ENCODE measurements around the gene TLK1.
A peak's percentile ranks its signal among the peaks of the same experiment; 100 is the strongest.

The TLK1 gene

DNA sequence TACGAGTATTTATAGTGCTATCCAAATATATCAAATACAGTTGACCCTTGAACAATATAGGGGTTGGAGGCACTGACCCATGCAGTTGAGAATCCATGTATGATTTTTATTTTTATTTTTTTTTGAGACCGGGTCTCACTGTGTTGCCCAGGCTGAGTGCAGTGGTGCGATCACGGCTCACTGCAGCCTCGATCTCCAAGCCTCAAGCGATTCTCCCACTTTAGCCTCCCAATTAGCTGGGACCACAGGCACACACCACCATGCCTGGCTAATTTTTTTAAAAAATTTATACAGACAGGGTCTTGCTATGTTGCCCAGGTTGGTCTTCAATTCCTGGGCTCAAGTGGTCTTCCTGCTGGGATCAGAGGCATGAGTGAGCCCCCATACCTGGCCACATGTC is 161.0 kb downstream of the TLK1 start:
- DNase-seq (ENCODE audit: low read depth in 2 of 2) = no peak

DNA sequence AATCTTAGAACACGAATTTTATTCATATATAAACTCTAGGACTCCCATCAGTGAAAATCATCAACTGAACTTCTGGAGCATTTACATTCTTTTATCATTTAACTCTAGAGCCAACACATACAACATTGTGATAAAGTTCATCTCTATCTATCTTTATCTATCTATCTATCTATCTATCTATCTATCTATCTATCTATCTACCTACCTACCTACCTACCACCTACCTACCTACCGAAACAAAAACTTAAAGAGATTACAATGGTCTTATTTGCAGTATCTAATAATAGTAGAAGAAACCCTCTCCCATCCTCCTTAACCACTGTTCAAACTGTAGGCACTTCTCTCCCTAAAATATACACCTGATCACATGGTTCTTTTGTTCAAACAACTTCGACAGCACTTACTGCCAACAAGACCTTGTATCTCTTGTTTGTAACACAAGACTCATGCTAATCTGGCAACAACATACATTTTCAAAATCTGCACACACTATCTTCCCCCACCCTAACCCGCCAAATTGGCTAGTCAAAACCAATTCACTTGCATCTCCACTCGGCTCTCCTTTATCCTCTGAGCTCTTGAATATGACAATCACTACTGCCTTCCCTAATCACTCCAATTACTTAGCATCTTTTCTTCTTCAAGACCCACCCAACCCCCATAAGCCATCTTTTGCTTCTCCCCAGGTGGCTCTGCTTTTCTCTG is 162.6 kb downstream of the TLK1 start:
- DNase-seq (ENCODE audit: low read depth in 2 of 2) = no peak

DNA sequence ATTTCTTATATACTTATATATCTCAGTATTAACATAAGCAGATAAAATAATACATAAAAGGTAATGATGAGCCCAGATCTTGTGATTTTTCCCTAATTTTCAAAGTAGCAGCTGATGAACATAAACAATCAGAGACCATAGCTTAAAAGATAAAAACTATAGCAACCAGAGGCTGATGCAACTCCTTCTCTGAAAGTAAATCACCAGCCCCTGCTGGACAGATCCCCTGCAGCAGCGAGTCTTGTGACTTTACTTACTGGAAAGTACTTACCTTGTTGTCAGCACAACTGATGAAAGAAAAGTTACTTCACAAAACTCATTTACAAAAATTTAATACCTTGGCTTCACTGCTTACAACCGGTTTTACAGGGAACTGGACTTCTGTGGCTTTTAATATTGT is 164.4 kb downstream of the TLK1 start:
- DNase-seq (ENCODE audit: low read depth in 2 of 2) = no peak

DNA sequence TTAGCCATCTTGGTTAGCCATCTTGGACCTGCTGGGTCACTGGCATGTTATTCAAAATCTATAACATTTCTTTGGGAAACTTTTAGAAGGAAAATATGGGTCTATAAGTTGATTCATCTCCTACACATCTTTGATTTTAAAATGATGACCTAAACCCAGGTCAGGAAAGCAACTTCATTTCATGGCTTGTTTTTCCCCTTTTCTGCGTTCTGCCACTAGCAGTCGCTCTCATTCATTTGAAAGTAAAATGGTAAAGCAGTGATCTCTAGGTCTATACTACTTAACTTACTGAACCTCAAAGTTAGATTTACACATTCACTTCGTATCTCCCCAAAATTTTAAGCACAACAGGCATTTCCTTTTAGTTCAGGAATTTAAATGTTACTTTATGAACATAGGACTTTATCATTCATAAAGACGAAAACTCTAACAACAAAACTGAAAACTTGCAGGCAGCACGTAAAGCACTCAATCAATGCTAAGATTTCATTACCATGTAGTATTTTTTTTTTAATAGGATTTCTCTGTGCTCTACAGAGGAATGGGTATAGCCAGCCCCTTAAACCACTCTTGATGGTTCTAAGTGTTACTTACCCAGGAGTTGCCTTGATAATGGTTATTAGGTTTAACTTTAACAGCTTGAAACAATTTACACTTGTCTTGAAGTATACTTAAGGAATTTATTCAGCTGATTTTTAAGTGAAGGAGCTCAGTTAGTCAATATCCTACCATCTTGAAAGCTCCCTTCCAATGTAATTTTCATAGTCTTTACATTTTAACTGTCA is 169.1 kb downstream of the TLK1 start:
- no peak for DNase-seq (ENCODE audit: low read depth in 2 of 2)

- no peak for DNase-seq (ENCODE audit: low read depth in 2 of 2)
Measured at GRCh38 chr2:170986566-170987258, 174.0 kb downstream of the TLK1 start.

GRCh38 chr2:170985407-170985806 is 175.3 kb downstream of the TLK1 start:
- no peak for DNase-seq (ENCODE audit: low read depth in 2 of 2)

GRCh38 chr2:170984079-170984478 is 176.6 kb downstream of the TLK1 start:
- DNase-seq (ENCODE audit: low read depth in 2 of 2) = no peak

DNA sequence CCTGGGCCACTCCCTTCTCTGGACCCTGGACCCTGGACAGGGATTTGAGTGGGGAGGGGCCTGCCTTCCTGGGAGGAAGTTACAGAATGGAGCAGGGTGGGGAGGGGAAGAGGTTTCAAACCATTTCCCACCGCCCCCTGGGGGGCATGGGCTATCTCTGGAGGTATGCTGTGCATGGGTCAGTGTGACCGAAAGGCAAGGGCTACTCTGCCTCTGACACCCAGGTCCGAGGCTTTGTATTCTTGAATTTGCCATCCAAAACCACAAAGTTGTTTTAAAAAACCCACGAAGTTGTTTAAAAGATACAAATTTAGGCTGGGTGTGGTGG is 184.8 kb downstream of the TLK1 start:
- DNase-seq (ENCODE audit: low read depth in 2 of 2) = no peak

DNA sequence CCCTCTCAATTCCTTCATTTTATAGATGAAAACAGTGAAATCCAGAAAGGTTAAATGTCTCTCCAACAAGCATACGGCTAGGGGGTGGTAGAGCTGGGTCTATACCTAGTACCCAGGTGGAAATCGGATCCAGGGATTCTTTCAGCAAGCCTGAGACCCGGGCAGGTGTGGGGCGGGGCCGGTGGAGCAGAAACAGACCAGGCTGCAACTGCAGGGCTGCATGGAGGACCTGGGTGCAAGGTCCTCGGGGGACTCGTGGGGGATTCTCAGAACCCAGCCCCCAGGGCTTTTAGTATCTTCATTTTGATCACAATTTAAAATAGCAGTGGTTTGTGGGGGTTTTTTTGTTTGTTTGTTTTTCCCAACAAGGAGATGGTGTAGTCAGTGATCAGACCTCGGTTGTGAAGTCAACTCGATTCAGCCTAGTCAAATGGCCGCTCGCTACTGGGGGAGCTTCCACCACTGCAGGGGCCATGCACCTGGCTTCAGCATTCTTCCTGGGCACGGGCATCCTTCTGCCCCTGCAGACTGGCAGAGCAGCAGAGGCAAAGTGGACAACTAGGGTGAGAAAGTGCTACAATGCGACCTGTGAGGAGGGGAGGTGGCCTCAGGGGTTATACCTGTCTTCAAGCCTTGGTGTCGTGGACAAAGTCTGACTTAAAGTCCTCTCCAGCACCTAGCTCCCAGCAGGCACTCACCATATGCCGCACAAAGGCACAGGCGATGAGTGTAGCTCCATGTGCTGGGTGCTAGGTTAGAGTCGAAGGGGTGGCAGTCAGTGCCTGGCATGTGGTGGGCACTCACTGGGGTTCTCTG is 185.4 kb downstream of the TLK1 start:
- DNase-seq (ENCODE audit: low read depth in 2 of 2) = no peak

- DNase-seq (ENCODE audit: low read depth in 2 of 2) = no peak
Measured at GRCh38 chr2:170974304-170974993, 186.2 kb downstream of the TLK1 start.

DNA sequence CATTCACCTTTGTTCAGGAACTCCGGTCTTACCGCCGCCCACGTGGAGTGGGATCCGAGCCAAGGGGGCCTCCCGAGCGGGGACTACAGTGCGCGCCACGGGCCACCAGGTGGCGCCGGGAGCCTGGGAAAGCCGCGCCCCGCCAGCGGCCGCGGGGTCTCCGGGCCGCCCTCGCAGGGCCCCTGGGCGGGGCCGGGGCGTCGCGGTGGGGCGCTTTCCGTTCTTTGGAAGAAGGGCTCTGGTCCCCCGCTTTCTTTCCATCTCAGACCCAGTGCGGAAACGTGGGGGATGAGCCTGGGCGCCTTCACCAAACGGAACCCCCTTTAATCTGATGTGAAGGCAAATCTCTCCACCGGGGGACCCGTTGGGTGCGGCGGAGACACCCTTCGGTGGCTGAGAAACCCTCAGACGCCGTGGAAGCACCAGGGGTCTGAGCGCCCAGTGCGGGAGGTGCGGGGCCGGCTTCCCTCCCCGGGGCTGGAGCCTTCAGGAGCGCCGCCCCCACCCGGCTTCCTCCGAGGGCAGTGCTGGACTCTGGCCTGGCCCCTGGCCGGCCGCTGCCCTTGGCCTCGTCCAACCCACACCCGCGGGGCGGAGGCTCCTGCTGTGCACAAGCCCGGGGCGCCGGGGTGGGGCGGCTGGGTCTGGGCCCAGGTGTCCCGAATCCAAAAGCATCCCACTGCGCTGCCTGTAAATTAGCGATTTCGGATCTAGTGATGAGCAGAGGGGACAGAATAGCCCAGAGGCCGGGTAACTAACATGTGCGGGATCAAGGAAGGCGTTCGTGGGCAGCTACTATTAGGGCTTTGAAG is 187.0 kb downstream of the TLK1 start:
- peak; percentile 78 to 85 for DNase-seq (ENCODE audit: low read depth in 2 of 2)

DNA sequence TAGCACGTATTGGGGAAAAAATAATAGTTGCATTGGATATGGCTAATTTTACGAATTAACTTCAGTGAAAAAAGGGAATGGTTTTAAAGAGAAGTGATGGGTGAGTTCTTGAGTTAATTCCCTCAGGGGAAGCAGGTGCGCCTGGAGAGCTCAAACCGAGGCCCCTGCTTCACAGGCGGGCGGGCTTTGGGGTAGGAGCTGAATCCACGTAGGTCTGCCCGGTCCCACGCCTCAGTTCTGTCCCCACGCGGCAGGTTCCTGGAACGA is 187.5 kb downstream of the TLK1 start:
- DNase-seq (ENCODE audit: low read depth in 2 of 2) = no peak

DNA sequence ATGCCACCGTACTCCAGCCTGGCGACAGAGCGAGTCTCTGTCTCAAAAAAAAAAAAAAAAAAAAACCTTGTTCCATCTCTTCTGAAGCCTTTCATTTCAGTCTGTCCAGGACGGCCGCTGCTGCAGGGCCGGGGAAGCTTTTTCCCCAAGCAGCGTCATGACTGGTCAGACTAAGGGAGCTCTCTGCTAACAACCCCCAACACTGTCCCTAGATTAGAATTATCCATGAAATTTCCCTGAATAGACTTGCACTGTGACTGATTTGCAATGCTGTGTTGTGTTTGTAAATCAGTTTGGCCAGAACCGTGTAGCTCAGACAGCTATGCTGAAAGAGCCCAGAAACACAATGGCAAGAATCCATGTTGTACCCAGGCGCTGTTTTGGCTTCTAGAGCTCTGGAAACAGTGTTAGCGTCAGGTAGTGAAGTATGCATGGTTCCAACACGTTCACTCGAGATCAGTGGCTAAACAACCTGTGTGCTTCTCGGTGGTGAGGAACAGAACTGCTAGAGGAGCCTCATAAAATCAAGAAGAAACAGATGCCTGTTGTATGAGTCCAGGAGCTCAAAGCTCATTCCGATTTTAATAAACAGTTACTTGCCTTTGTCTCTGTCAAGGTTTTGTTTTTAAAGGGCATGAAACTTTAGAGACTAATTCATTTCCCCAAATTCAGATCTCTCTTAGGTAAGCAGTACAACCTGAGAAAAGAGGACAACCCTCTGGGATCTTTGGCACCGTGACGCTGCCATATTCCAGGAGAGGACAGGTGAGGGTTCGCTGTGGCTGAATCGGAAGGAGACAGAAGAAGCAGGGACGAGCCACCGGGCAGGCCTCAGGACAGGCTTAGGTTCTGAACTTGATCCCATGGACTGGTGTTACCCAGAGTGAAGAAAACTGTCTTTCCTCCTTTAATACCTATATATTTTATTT is 188.1 kb downstream of the TLK1 start:
- no peak for DNase-seq (ENCODE audit: low read depth in 2 of 2)

- no peak for DNase-seq (ENCODE audit: low read depth in 2 of 2)
Measured at GRCh38 chr2:170971071-170971470, 189.6 kb downstream of the TLK1 start.

DNA sequence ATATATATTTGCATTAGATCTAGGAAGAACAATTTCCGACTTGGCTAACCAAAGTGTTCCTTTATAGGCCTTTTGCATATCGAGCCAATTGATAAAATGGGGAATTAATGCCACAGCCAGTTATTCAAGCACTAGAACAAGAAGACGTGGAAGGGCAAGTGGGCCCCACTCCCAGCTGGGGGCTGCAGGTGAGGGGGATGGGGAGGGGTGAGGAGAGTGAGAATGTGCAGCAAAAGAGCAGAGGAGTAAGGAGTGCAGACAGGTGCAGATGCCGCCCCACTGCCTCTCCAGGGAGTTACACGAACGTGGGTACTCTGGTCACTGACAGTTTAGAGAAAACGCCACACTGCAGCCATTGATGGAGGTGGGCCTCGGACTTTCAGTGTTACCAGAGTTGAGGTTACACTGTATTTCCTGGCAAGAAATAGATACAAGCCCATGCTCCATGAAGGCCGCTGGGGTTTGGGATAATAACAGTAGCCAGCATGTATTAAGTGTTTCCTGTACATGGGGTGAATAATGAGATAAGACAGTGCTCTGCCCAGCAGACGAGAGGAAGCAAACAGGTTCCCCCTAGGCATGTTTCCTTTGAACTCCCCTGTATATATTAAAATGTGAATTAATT is 190.7 kb downstream of the TLK1 start:
- no peak for DNase-seq (ENCODE audit: low read depth in 2 of 2)

DNA sequence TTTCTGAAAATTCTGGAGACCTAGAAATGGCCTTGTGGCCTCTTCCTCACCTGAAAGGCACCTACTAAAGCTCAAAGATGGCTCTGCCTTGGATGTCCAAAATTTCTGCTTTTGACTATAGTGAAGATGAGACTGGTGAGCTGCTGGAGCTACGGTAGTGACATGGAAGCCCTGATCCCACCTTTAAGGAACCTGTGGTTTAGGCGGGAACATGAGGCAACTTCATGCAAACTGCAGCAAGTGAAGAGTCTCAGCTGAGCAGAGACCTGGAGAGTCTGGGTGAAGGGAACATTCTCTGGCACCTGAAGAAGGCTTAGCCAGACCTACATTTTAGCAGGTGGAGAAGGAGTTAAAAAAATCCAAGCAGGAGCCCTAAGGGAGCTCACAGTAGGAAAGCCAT is 191.7 kb downstream of the TLK1 start:
- DNase-seq (ENCODE audit: low read depth in 2 of 2) = no peak

GRCh38 chr2:170968205-170969003 is 192.3 kb downstream of the TLK1 start:
- DNase-seq (ENCODE audit: low read depth in 2 of 2) = no peak

DNA sequence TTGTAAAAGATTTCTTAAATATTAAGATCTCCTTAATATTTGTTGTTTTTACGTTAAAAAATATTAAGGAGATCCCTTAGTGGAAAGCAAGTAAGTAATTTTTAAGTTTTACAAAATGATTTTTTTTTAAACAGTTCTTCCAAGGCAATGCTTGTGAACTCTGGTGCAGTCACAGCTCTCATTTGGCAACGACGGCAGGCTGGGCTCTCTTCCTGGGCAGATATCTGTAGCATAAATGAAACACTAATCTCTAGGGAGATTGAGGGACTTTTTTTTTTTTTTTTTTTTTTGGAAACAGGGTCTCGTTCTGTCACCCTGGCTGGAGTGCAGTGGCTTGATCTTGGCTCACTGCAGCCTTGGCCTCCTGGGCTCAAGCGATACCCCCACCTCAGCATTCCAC is 193.1 kb downstream of the TLK1 start:
- no peak for DNase-seq (ENCODE audit: low read depth in 2 of 2)
